Mesenchymal stem cell (in vitro differentiated cells and primary cell): ENCODE data around the gene TTC36.
"Not testable (repeated sequence)": the region's sequence is repeated elsewhere in the genome, so short reads cannot be mapped to it uniquely, and the experiment has no call there.

Source experiments
- DNase-seq: peaks from one replicate; pipeline ENCODE4 v3.0.0-alpha.2; 2013
- H2AFZ ChIP-seq: one replicate; pipeline ENCODE4 v1.6.1; 2013; ENCODE audit warnings: low read depth, mild to moderate bottlenecking, control low read depth, inconsistent platforms, low read length, moderate library complexity
- H2AK5ac ChIP-seq: 2 replicates; pipeline ENCODE4 v1.6.1; 2013; ENCODE audit warnings: low read length, moderate library complexity, mild to moderate bottlenecking, inconsistent platforms; ENCODE audit not compliant: severe bottlenecking
- H2BK120ac ChIP-seq: one replicate; pipeline ENCODE4 v1.6.1; 2013; ENCODE audit warnings: low read depth, mild to moderate bottlenecking, inconsistent platforms, low read length, moderate library complexity
- H2BK12ac ChIP-seq, 2 experiments: one replicate each; pipeline ENCODE4 v1.6.1; 2013; ENCODE audit warnings: inconsistent platforms in 2 of 2, low read length in 2 of 2, mild to moderate bottlenecking in 2 of 2, moderate library complexity in 2 of 2, control low read depth in 1 of 2
- H2BK15ac ChIP-seq: one replicate; pipeline ENCODE4 v1.6.1; 2013; ENCODE audit warnings: mild to moderate bottlenecking, low read depth, inconsistent platforms; ENCODE audit not compliant: poor library complexity, severe bottlenecking
- H2BK5ac ChIP-seq: 2 replicates; pipeline ENCODE4 v1.6.1; 2013; ENCODE audit warnings: low read depth, mild to moderate bottlenecking, low read length, control low read depth, inconsistent platforms; ENCODE audit not compliant: poor library complexity, severe bottlenecking
- H3K14ac ChIP-seq, 2 experiments: one replicate each; pipeline ENCODE4 v1.6.1; 2013; ENCODE audit warnings: inconsistent platforms in 2 of 2, low read length in 2 of 2, control low read depth in 1 of 2, mild to moderate bottlenecking in 1 of 2, moderate library complexity in 1 of 2
- H3K18ac ChIP-seq, 2 experiments: one replicate each; pipeline ENCODE4 v1.6.1; 2013; ENCODE audit warnings: inconsistent platforms in 2 of 2, low read length in 2 of 2, control low read depth in 1 of 2, low read depth in 1 of 2, mild to moderate bottlenecking in 1 of 2
- H3K23ac ChIP-seq, 2 experiments: one replicate each; pipeline ENCODE4 v1.6.1; 2013; ENCODE audit warnings: inconsistent platforms in 2 of 2, low read length in 2 of 2, mild to moderate bottlenecking in 2 of 2, moderate library complexity in 2 of 2, control low read depth in 1 of 2
- H3K27ac ChIP-seq: 2 replicates; pipeline ENCODE4 v1.5.1; 2013; ENCODE audit warnings: mild to moderate bottlenecking, moderate library complexity, low read length, control low read depth, inconsistent platforms; ENCODE audit not compliant: poor library complexity, severe bottlenecking
- H3K27me3 ChIP-seq, 2 experiments: 2 replicates each; pipeline versions ENCODE4 v1.6.1 to v1.7.0; 2013; ENCODE audit warnings: low read length in 2 of 2, mild to moderate bottlenecking in 2 of 2, moderate library complexity in 2 of 2, control low read depth in 1 of 2, inconsistent platforms in 1 of 2; ENCODE audit not compliant: control insufficient read depth in 1 of 2, insufficient read depth in 1 of 2
- H3K36me3 ChIP-seq, 2 experiments: 2 replicates each; pipeline versions ENCODE4 v1.6.1 to v1.7.0; 2013; ENCODE audit warnings: low read length in 2 of 2, control low read depth in 1 of 2, inconsistent platforms in 1 of 2, low read depth in 1 of 2, mild to moderate bottlenecking in 1 of 2; ENCODE audit not compliant: insufficient read depth in 2 of 2, control insufficient read depth in 1 of 2
- H3K4ac ChIP-seq, 2 experiments: one replicate each; pipeline ENCODE4 v1.6.1; 2013; ENCODE audit warnings: inconsistent platforms in 2 of 2, low read length in 2 of 2, mild to moderate bottlenecking in 2 of 2, moderate library complexity in 2 of 2, control low read depth in 1 of 2, low read depth in 1 of 2
- H3K4me1 ChIP-seq: 2 replicates; pipeline ENCODE4 v1.6.1; 2013; ENCODE audit warnings: low read depth, low read length, control low read depth; ENCODE audit not compliant: control insufficient read depth, insufficient read depth
- H3K4me2 ChIP-seq: 2 replicates; pipeline ENCODE4 v1.6.1; 2013; ENCODE audit warnings: low read length, mild to moderate bottlenecking, inconsistent platforms; ENCODE audit not compliant: poor library complexity, severe bottlenecking
- H3K4me3 ChIP-seq, 2 experiments: 2 replicates each; pipeline versions ENCODE4 v1.5.1 to v1.7.0; 2013; ENCODE audit warnings: low read length in 2 of 2, mild to moderate bottlenecking in 2 of 2, control low read depth in 1 of 2, low read depth in 1 of 2; ENCODE audit not compliant: insufficient read depth in 1 of 2
- H3K79me1 ChIP-seq: replicated peaks from 2 replicates; pipeline ENCODE4 v1.6.1; 2013; ENCODE audit warnings: mild to moderate bottlenecking, control low read depth, low read length, inconsistent platforms; ENCODE audit not compliant: poor library complexity, severe bottlenecking
- H3K9ac ChIP-seq: 2 replicates; pipeline ENCODE4 v1.7.0; 2013; ENCODE audit warnings: mild to moderate bottlenecking, low read length, moderate library complexity
- H3K9me3 ChIP-seq: 2 replicates; pipeline ENCODE4 v1.7.0; 2013; ENCODE audit warnings: mild to moderate bottlenecking, low read length; ENCODE audit not compliant: control insufficient read depth
- H4K8ac ChIP-seq: one replicate; pipeline ENCODE4 v1.6.1; 2013; ENCODE audit warnings: inconsistent platforms, mild to moderate bottlenecking, low read length, moderate library complexity
- H4K91ac ChIP-seq: one replicate; pipeline ENCODE4 v1.6.1; 2013; ENCODE audit warnings: mild to moderate bottlenecking, low read length, inconsistent platforms
- WGBS: methylation state at CpG from one replicate; pipeline ENCODE4 v1.1.7; 2013; ENCODE audit warnings: mixed read lengths; 5-methylcytosine and 5-hydroxymethylcytosine counted together

TTC36 gene

DNA sequence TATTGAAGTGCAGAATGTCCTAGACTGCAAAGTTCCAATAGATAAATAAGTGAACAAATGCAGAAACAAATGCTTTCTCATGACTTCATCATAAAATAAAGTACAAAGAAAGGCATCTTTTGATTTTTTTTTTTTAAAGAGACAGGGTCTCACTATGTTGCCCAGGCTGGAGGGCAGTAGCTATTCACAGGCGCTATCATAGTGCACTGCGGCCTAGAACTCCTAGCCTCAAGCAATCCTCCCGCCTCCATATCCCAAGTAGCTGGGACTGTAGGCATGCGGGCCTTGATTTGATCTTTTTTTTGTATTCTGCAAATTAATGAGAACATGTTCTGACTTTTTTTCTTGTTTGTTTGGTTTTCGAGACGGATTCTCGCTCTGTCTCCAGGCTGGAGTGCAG lies 47.4 kb downstream of the TTC36 start:
- Histone ChIP-seq H3K9me3 (no peaks in the 10 kb centered on the region), H2BK5ac (no peak overlapping the region), H2AK5ac (no peak overlapping the region), H4K91ac (no peak overlapping the region), H2BK120ac (no peak overlapping the region), H3K4me1 (peaks cover 6% of the 10 kb centered on the region), H2AFZ (no peak overlapping the region), H4K8ac (no peak overlapping the region), H3K79me1 (no peaks in the 10 kb centered on the region), H3K4me2 (peak overlapping the region; percentile 63), H3K4ac (no peak overlapping the region), H3K23ac (no peak overlapping the region), H3K36me3 (peaks cover 3 to 11% of the 10 kb centered on the region in 2 experiments), H2BK15ac (no peak overlapping the region), H3K18ac (peak overlapping the region in 1 of 2 experiments; percentile 21), H2BK12ac (no peak overlapping the region), H3K27ac (no peak overlapping the region), H3K27me3 (no peaks in the 10 kb centered on the region), H3K14ac (no peak overlapping the region), H3K9ac (peak overlapping the region; percentile 100), H3K4me3 (peak overlapping the region in 1 of 2 experiments; percentile 85)
- no peak for DNase-seq
- WGBS, result 93% methylated on average over 5 of the region's 7 CpGs

GRCh38 chr11:118577995-118578394 lies 50.7 kb downstream of the TTC36 start:
- not testable (repeated sequence) for H4K8ac ChIP-seq, DNase-seq, H3K79me1 ChIP-seq, H3K27ac ChIP-seq, H3K4me3 ChIP-seq, H3K23ac ChIP-seq, H2AK5ac ChIP-seq, H3K9ac ChIP-seq, H3K4ac ChIP-seq, H3K14ac ChIP-seq, H3K9me3 ChIP-seq, H3K4me2 ChIP-seq, H2BK120ac ChIP-seq, H2BK15ac ChIP-seq, H2BK12ac ChIP-seq, H3K27me3 ChIP-seq, H2AFZ ChIP-seq, H4K91ac ChIP-seq, H3K18ac ChIP-seq, H2BK5ac ChIP-seq
- Histone ChIP-seq H3K36me3 (peaks cover 21 to 31% of the 10 kb centered on the region in 2 experiments), H3K4me1 (peaks cover 11% of the 10 kb centered on the region)
